ENCODE data around the gene SLC12A8.

DNA sequence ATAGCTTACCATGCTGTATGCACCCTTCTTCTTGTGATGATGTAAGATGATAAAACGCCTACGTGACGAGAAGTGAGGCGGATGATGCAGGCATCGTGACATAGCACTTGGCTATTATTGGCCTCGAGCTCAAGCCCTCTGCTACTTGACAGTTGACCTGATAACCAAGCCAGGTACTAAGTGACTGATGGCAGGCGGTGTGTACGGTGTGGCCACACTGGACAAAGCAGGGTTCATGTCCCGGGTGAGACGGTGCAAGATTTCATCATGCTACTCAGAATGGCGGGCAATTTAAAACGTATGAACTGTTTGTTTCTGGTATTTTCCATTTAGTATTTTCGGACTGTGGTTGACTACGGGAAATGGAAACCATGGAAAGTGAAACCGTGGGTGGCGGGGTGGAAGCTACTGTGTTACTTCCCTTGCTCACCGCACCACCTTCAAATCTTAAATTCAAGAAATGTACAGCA is 57.7 kb downstream of the SLC12A8 start:
- no peak for TF ChIP-seq EZH2 (IDR thresholded peaks at IDR 0.05; ENCODE audit: borderline replicate concordance, insufficient read depth, low read depth, low read length, poor library complexity, severe bottlenecking)
- TF ChIP-seq, protein P1, sequence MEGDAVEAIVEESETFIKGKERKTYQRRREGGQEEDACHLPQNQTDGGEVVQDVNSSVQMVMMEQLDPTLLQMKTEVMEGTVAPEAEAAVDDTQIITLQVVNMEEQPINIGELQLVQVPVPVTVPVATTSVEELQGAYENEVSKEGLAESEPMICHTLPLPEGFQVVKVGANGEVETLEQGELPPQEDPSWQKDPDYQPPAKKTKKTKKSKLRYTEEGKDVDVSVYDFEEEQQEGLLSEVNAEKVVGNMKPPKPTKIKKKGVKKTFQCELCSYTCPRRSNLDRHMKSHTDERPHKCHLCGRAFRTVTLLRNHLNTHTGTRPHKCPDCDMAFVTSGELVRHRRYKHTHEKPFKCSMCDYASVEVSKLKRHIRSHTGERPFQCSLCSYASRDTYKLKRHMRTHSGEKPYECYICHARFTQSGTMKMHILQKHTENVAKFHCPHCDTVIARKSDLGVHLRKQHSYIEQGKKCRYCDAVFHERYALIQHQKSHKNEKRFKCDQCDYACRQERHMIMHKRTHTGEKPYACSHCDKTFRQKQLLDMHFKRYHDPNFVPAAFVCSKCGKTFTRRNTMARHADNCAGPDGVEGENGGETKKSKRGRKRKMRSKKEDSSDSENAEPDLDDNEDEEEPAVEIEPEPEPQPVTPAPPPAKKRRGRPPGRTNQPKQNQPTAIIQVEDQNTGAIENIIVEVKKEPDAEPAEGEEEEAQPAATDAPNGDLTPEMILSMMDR (IDR thresholded peaks at IDR 0.05), result no peak

Measured in B cell (primary cell).